Activated naive CD4-positive, alpha-beta T cell treated with Interleukin-2 at 50 U/mL for 16 hours (primary cell): ENCODE data around the gene LEP.
"Not testable (repeated sequence)": the region's sequence is repeated elsewhere in the genome, so short reads cannot be mapped to it uniquely, and the experiment has no call there.

Experiments used
- DNase-seq: peaks from one replicate; pipeline ENCODE4 v3.0.0-alpha.2; 2020

LEP gene

GRCh38 chr7:128211626-128212025 lies 29.5 kb upstream of the LEP start:
- no peak for DNase-seq

GRCh38 chr7:128214463-128214862 lies 26.6 kb upstream of the LEP start:
- no peak for DNase-seq

- DNase-seq = no peak
Measured at GRCh38 chr7:128215281-128215680, 25.8 kb upstream of the LEP start.

- DNase-seq = no peak
Measured at GRCh38 chr7:128215739-128216138, 25.3 kb upstream of the LEP start.

- no peak for DNase-seq
Measured at GRCh38 chr7:128217030-128217805, 23.9 kb upstream of the LEP start.

- DNase-seq = no peak
Measured at GRCh38 chr7:128217967-128218652, 23.0 kb upstream of the LEP start.

- no peak for DNase-seq
Measured at GRCh38 chr7:128219636-128220035, 21.4 kb upstream of the LEP start.

- no peak for DNase-seq
Measured at GRCh38 chr7:128221929-128222403, 19.1 kb upstream of the LEP start.

GRCh38 chr7:128226132-128226980 lies 14.7 kb upstream of the LEP start:
- DNase-seq = no peak

GRCh38 chr7:128227271-128227670 lies 13.8 kb upstream of the LEP start:
- DNase-seq = no peak

GRCh38 chr7:128231021-128231420 lies 10.1 kb upstream of the LEP start:
- DNase-seq = no peak

GRCh38 chr7:128231677-128232076 lies 9.4 kb upstream of the LEP start:
- no peak for DNase-seq

GRCh38 chr7:128233471-128233870 lies 7.6 kb upstream of the LEP start:
- DNase-seq = no peak

- DNase-seq = no peak
Measured at GRCh38 chr7:128234476-128235026, 6.5 kb upstream of the LEP start.

- DNase-seq = no peak
Measured at GRCh38 chr7:128235471-128235870, 5.6 kb upstream of the LEP start.

- no peak for DNase-seq
Measured at GRCh38 chr7:128236924-128237586, 4.0 kb upstream of the LEP start.

- not testable (repeated sequence) for DNase-seq
Measured at GRCh38 chr7:128239146-128239545, 1.9 kb upstream of the LEP start.

- no peak for DNase-seq
Measured at GRCh38 chr7:128242661-128243060, 1.6 kb downstream of the LEP start.

- no peak for DNase-seq
Measured at GRCh38 chr7:128243273-128243672, 2.2 kb downstream of the LEP start.

- no peak for DNase-seq
Measured at GRCh38 chr7:128244861-128245260, 3.8 kb downstream of the LEP start.

GRCh38 chr7:128247108-128247507 lies 6.0 kb downstream of the LEP start:
- no peak for DNase-seq

- no peak for DNase-seq
Measured at GRCh38 chr7:128247640-128248194, 6.6 kb downstream of the LEP start.
